ENCODE measurements around the gene WTAP. TPM values are rescaled to one million over a fixed set of nuclear protein-coding genes. Genes with fewer than 3 reads are reported as not detected.

WTAP gene
- total RNA-seq, 1 donor from 2014 or later: 78.4 TPM

DNA sequence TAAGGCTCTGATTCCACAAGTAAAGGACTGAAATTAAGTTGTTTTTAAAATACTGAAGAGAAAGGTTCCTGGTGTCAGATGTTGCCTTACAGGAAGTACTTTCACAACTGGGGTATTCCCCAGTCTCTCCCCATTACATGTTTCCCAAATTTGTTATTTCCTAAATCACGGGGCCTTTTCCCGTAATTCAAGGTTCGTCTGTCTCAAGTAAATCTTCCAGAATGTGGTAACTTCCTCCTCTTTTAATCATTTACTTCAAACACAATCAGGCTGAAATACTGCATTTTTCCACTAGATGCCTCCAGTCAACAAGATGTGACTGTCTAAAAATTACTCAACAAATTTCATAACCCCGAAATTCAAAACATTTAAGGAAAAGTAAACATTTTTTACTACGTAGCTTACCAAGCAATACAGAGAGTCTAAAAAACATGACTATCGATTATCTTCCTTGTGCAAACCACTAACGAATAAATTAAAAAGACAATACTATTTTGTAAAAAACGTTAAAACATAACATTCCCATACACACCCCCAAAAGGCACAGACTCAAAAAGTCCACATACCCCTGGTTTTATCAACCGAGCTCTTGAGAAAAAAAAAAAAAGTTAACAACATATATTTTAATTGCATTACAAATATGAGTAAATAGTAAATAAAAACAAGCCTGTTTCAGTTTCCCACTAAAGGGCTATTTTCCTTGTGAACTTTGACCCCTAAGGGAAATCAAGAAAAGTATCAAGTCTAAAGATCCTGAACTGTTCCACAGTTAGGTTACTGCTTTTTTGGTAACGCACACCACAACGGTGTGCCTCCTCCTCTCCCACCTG is 36.0 kb upstream of the WTAP start:
- Histone ChIP-seq H3K36me3 (peaks cover 44% of the 10 kb centered on the region), H3K4me1 (peaks cover 63% of the 10 kb centered on the region), H3K9me3 (no peaks in the 10 kb centered on the region), H3K27me3 (ENCODE audit: low read depth) (no peaks in the 10 kb centered on the region), H3K27ac (peak overlapping the region; percentile 99), H3K4me3 (peak overlapping the region; percentile 83)
- DNase-seq: no peak
- intact Hi-C loops (cut with DNase I): no loop called here
- ATAC-seq: peak; percentile 20 to 27
- TF ChIP-seq, protein P1, sequence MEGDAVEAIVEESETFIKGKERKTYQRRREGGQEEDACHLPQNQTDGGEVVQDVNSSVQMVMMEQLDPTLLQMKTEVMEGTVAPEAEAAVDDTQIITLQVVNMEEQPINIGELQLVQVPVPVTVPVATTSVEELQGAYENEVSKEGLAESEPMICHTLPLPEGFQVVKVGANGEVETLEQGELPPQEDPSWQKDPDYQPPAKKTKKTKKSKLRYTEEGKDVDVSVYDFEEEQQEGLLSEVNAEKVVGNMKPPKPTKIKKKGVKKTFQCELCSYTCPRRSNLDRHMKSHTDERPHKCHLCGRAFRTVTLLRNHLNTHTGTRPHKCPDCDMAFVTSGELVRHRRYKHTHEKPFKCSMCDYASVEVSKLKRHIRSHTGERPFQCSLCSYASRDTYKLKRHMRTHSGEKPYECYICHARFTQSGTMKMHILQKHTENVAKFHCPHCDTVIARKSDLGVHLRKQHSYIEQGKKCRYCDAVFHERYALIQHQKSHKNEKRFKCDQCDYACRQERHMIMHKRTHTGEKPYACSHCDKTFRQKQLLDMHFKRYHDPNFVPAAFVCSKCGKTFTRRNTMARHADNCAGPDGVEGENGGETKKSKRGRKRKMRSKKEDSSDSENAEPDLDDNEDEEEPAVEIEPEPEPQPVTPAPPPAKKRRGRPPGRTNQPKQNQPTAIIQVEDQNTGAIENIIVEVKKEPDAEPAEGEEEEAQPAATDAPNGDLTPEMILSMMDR (IDR thresholded peaks at IDR 0.05): peak; percentile 83

DNA sequence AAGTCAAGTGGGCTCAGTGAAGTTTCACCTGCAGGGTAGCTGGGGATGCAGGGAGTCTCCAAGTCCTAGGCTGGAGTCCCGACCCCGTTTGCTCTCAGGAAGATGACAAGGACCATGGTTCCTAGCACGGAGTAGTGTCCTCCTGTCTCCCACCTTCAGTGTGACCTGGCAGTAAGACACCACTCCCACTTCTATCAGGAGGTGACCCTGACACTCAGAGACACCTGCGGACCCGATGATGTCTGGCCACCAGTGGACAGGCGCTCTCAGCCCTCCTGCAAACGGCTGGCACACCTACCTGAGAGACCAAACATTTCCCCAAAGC is 35.4 kb upstream of the WTAP start:
- Histone ChIP-seq H3K4me3 (peak overlapping the region; percentile 83), H3K4me1 (peaks cover 57% of the 10 kb centered on the region), H3K27me3 (ENCODE audit: low read depth) (no peaks in the 10 kb centered on the region), H3K27ac (peak overlapping the region; percentile 99), H3K9me3 (no peaks in the 10 kb centered on the region), H3K36me3 (peaks cover 39% of the 10 kb centered on the region)
- DNase-seq: no peak
- intact Hi-C loops (cut with DNase I): no loop called here
- TF ChIP-seq, protein P1 (IDR thresholded peaks at IDR 0.05): no peak
- peak in 1 of 2 donors; percentile 0 for ATAC-seq

DNA sequence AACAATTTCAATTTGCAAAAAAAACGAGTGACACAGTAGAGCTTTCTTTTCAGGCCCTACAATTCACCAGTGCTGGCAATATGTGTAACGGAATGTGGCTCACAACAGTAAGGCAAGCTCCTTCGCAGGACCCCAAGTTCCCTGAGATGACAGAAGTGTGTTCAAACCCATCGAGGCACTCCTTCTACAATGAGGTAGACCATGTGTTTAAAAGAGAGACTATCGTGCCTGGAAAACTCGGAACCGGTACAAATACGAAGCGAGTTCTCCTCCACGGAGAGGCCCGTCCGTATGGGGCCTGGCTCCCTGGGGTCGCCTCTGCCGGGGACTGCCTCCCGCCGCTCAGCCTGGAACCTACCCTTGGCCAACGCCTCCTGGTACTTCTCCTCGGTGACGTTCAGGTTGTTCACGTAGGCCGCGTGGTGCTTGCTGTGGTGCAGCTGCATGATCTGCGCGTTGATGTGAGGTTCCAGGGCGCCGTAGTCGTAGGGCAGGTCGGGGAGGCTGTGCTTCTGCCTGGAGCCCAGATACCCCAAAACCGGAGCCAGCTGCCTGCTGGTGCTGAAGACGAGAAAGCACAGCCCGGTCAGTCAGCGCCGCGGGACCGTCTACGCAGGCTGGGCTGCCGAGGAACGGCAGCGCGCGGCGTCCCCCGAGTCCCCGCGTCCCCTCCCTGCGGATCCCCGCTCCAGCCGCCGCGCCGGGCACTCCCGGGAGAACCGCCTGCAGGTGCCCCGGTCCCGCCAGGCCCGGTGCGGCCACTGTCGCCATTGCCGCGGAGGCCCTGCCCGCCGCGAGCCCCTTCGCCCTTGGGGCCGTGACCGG is 34.8 kb upstream of the WTAP start:
- Histone ChIP-seq H3K4me1 (peaks cover 52% of the 10 kb centered on the region), H3K27me3 (ENCODE audit: low read depth) (no peaks in the 10 kb centered on the region), H3K36me3 (peaks cover 33% of the 10 kb centered on the region), H3K4me3 (peak overlapping the region; percentile 83), H3K27ac (peak overlapping the region; percentile 99), H3K9me3 (no peaks in the 10 kb centered on the region)
- TF ChIP-seq, protein P1 (IDR thresholded peaks at IDR 0.05): no peak
- DNase-seq: peak; percentile 79
- intact Hi-C loops (cut with DNase I): no loop called here
- peak; percentile 51 to 63 for ATAC-seq

DNA sequence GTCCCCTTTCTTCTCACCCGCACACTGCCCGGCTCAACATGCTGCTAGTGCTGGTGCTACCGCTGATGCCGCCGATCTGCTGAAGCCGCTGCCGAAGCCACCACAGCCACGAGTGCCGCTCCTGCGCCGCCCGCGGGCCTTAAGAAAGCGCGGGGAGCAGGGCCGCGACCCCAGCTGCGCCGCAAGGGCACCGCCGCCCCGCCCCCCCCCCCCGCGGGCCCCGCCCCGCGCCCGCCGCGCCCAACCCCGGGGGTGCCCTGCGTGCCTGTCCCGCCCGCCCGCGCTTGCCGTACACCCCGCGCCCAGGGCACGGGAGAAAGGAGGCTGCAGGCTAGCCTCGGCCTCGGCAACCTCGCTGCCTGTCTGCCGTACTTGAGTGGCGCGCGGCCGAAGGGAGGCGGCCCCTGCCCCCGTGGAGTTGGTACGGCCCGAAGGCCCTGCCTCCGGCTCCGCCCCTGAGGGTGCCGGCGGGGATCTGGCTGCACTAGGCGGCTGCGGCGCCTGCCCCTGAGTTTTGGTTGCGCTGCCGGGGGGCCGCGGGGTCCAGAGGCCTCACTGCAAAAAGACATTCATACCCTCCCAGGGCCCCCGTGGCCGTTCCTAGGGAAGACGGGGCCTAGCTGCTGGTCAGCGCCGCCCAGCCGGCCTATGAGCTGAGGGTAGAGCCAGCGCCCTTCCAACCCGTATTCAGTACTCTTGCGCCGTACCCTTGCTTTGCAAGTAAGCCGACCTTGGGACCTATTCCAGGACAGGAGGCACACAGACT is 34.0 kb upstream of the WTAP start, which contains the start of gene SOD2:
Gene SOD2, minus strand, starts transcription at position 114 of the 766 bp plus-strand sequence. Its CDS starts 74 bp downstream, at position 40.
- Histone ChIP-seq H3K9me3 (no peaks in the 10 kb centered on the region), H3K27me3 (ENCODE audit: low read depth) (no peaks in the 10 kb centered on the region), H3K4me3 (peak within 1 kb of the TSS; percentile 83), H3K36me3 (peaks cover 25% of the 10 kb centered on the region), H3K4me1 (peaks cover 52% of the 10 kb centered on the region), H3K27ac (peak within 1 kb of the TSS; percentile 99)
- DNase-seq (peak; percentile 92), ATAC-seq (peak; percentile 84 to 92)
- TF ChIP-seq, protein P1 (IDR thresholded peaks at IDR 0.05): no peak
- intact Hi-C loops (cut with DNase I): no loop called here

Data from lower lobe of right lung (tissue), 2 donors.